Immature natural killer cell (primary cell): ENCODE results near the gene MAST3. TPM values are rescaled to one million over a fixed set of nuclear protein-coding genes. Genes with fewer than 3 reads are reported as not detected.
"Not testable (repeated sequence)": the region's sequence is repeated elsewhere in the genome, so short reads cannot be mapped to it uniquely, and the experiment has no call there.

Experiments used
- DNase-seq, 3 donors: peaks; one replicate each; pipeline ENCODE4 v3.0.0; 2022; ENCODE audit warnings: mixed read lengths in 1 of 3
- H3K27ac Mint-ChIP-seq, 6 donors: one replicate each; pipeline ENCODE4 v1.8.0; 2020; ENCODE audit warnings: mixed read lengths in 6 of 6, mild to moderate bottlenecking in 5 of 6, inconsistent platforms in 4 of 6, moderate library complexity in 3 of 6
- H3K27me3 Mint-ChIP-seq, 3 donors: one replicate each; pipeline ENCODE4 v1.8.0; 2020 to 2021; ENCODE audit warnings: low read depth in 3 of 3, mild to moderate bottlenecking in 3 of 3, mixed read lengths in 3 of 3, moderate library complexity in 3 of 3, inconsistent platforms in 1 of 3
- H3K36me3 Mint-ChIP-seq, 3 donors: one replicate each; pipeline ENCODE4 v1.8.0; 2020; ENCODE audit warnings: mixed read lengths in 3 of 3, inconsistent platforms in 2 of 3, mild to moderate bottlenecking in 2 of 3
- H3K4me1 Mint-ChIP-seq, 2 donors: one replicate each; pipeline ENCODE4 v1.8.0; 2020; ENCODE audit warnings: inconsistent platforms in 2 of 2, mild to moderate bottlenecking in 2 of 2, mixed read lengths in 2 of 2, moderate library complexity in 1 of 2
- H3K4me3 Mint-ChIP-seq, 5 donors: one replicate each; pipeline ENCODE4 v1.8.0; 2020; ENCODE audit warnings: mild to moderate bottlenecking in 5 of 5, mixed read lengths in 5 of 5, inconsistent platforms in 3 of 5, moderate library complexity in 3 of 5
- H3K9me3 Mint-ChIP-seq, 6 donors: one replicate each; pipeline ENCODE4 v1.8.0; 2020; ENCODE audit warnings: mild to moderate bottlenecking in 6 of 6, mixed read lengths in 6 of 6, inconsistent platforms in 4 of 6, moderate library complexity in 3 of 6
- polyA plus RNA-seq, 3 donors: library from polyadenylated mRNA; unstranded; fragments of 300-500 nt; fragmentation: Illumina TruSeq; gene quantifications; one replicate each; pipeline ENCODE4 v1.2.3, GENCODE V29; 2021

Gene MAST3
- polyA plus RNA-seq, 3 donors from 2014 or later, result 7.3 to 39.1 (median 12.6) TPM

GRCh38 chr19:18093439-18094161, 4.0 kb upstream of the MAST3 start:
- Mint-ChIP-seq H3K9me3 (no peaks in the 10 kb centered on the region), H3K4me1 (peaks cover 38 to 47% of the 10 kb centered on the region in 2 donors), H3K4me3 (no peak overlapping the region), H3K27ac (peak overlapping the region in 2 of 6 donors; percentile 40 to 73), H3K27me3 (peaks cover 4 to 13% (median 8%) of the 10 kb centered on the region in 3 donors), H3K36me3 (no peaks in the 10 kb centered on the region)
- DNase-seq, result no peak

GRCh38 chr19:18096258-18096657, 1.3 kb upstream of the MAST3 start:
- Mint-ChIP-seq H3K27me3 (peaks cover 1 to 7% (median 4%) of the 10 kb centered on the region in 3 donors), H3K27ac (peak overlapping the region in 2 of 6 donors; percentile 23 to 57), H3K4me1 (peaks cover 26 to 33% of the 10 kb centered on the region in 2 donors), H3K9me3 (no peaks in the 10 kb centered on the region), H3K4me3 (peak overlapping the region in 2 of 5 donors; percentile 34 to 41), H3K36me3 (peaks cover 0 to 3% (median 0%) of the 10 kb centered on the region in 3 donors)
- no peak for DNase-seq

- peak overlapping the region; percentile 6 to 83 (median 50) for H3K27ac Mint-ChIP-seq
- H3K9me3 Mint-ChIP-seq, result no peaks in the 10 kb centered on the region
- peaks cover 0 to 3% (median 0%) of the 10 kb centered on the region in 3 donors for H3K36me3 Mint-ChIP-seq
- H3K4me1 Mint-ChIP-seq, result peaks cover 22 to 26% of the 10 kb centered on the region in 2 donors
- peaks cover 2 to 7% (median 4%) of the 10 kb centered on the region in 3 donors for H3K27me3 Mint-ChIP-seq
- H3K4me3 Mint-ChIP-seq, result peak overlapping the region; percentile 78 to 88 (median 86)
- DNase-seq, result no peak
These were observed 664 bp downstream of the MAST3 start for GRCh38 chr19:18097993-18098890.

GRCh38 chr19:18098891-18099622, 1.5 kb downstream of the MAST3 start:
- peak overlapping the region; percentile 78 to 88 (median 86) for H3K4me3 Mint-ChIP-seq
- no peaks in the 10 kb centered on the region for H3K9me3 Mint-ChIP-seq
- peak overlapping the region in 5 of 6 donors; percentile 29 to 83 (median 59) for H3K27ac Mint-ChIP-seq
- H3K27me3 Mint-ChIP-seq, result peaks cover 4 to 7% (median 6%) of the 10 kb centered on the region in 3 donors
- DNase-seq, result peak; percentile 44 to 53 (median 49)
- H3K4me1 Mint-ChIP-seq, result peaks cover 22 to 30% of the 10 kb centered on the region in 2 donors
- peaks cover 0 to 3% (median 0%) of the 10 kb centered on the region in 3 donors for H3K36me3 Mint-ChIP-seq

- no peak for DNase-seq
- H3K9me3 Mint-ChIP-seq, result no peaks in the 10 kb centered on the region
- H3K27ac Mint-ChIP-seq, result peak overlapping the region in 3 of 6 donors; percentile 45 to 81 (median 59)
- H3K4me1 Mint-ChIP-seq, result peaks cover 26 to 34% of the 10 kb centered on the region in 2 donors
- H3K4me3 Mint-ChIP-seq, result peak overlapping the region; percentile 78 to 88 (median 86)
- peaks cover 0 to 3% (median 0%) of the 10 kb centered on the region in 3 donors for H3K36me3 Mint-ChIP-seq
- H3K27me3 Mint-ChIP-seq, result peaks cover 4 to 7% (median 6%) of the 10 kb centered on the region in 3 donors
These were observed 2.0 kb downstream of the MAST3 start for GRCh38 chr19:18099623-18099995.

GRCh38 chr19:18100710-18101109, 3.1 kb downstream of the MAST3 start:
- peaks cover 0 to 3% (median 0%) of the 10 kb centered on the region in 3 donors for H3K36me3 Mint-ChIP-seq
- no peak overlapping the region for H3K27ac Mint-ChIP-seq
- H3K4me1 Mint-ChIP-seq, result peaks cover 29 to 37% of the 10 kb centered on the region in 2 donors
- no peaks in the 10 kb centered on the region for H3K9me3 Mint-ChIP-seq
- no peak overlapping the region for H3K4me3 Mint-ChIP-seq
- peaks cover 4 to 9% (median 7%) of the 10 kb centered on the region in 3 donors for H3K27me3 Mint-ChIP-seq
- no peak for DNase-seq

GRCh38 chr19:18101268-18101667, 3.7 kb downstream of the MAST3 start:
- Mint-ChIP-seq H3K27ac (no peak overlapping the region), H3K9me3 (no peaks in the 10 kb centered on the region), H3K36me3 (peaks cover 0 to 3% (median 0%) of the 10 kb centered on the region in 3 donors), H3K27me3 (peaks cover 4 to 8% (median 6%) of the 10 kb centered on the region in 3 donors), H3K4me3 (peak overlapping the region in 1 of 5 donors; percentile 10), H3K4me1 (peaks cover 29 to 37% of the 10 kb centered on the region in 2 donors)
- DNase-seq, result no peak

- no peaks in the 10 kb centered on the region for H3K9me3 Mint-ChIP-seq
- peak overlapping the region in 2 of 6 donors; percentile 26 to 57 for H3K27ac Mint-ChIP-seq
- H3K4me3 Mint-ChIP-seq, result peak overlapping the region in 3 of 5 donors; percentile 55 to 80 (median 74)
- H3K36me3 Mint-ChIP-seq, result peaks cover 0 to 3% (median 0%) of the 10 kb centered on the region in 3 donors
- peaks cover 4 to 5% (median 4%) of the 10 kb centered on the region in 3 donors for H3K27me3 Mint-ChIP-seq
- DNase-seq, result no peak
- H3K4me1 Mint-ChIP-seq, result peaks cover 27 to 29% of the 10 kb centered on the region in 2 donors
These were observed 5.5 kb downstream of the MAST3 start for GRCh38 chr19:18102916-18103542.

- H3K9me3 Mint-ChIP-seq, result no peaks in the 10 kb centered on the region
- DNase-seq, result no peak
- peaks cover 3 to 5% (median 4%) of the 10 kb centered on the region in 3 donors for H3K27me3 Mint-ChIP-seq
- H3K4me1 Mint-ChIP-seq, result peaks cover 19 to 24% of the 10 kb centered on the region in 2 donors
- peak overlapping the region; percentile 57 to 78 (median 74) for H3K27ac Mint-ChIP-seq
- peak overlapping the region; percentile 69 to 84 (median 80) for H3K4me3 Mint-ChIP-seq
- peaks cover 0 to under 1% (median 0%) of the 10 kb centered on the region in 3 donors for H3K36me3 Mint-ChIP-seq
These were observed 7.2 kb downstream of the MAST3 start for GRCh38 chr19:18104793-18105131.

- peak overlapping the region in 1 of 5 donors; percentile 10 for H3K4me3 Mint-ChIP-seq
- H3K27ac Mint-ChIP-seq, result not testable (repeated sequence)
These were observed 7.7 kb downstream of the MAST3 start for GRCh38 chr19:18105259-18105658.

GRCh38 chr19:18107235-18107634, 9.7 kb downstream of the MAST3 start:
- H3K4me1 Mint-ChIP-seq, result peaks cover 25 to 31% of the 10 kb centered on the region in 2 donors
- no peaks in the 10 kb centered on the region for H3K36me3 Mint-ChIP-seq
- peaks cover 2 to 5% (median 3%) of the 10 kb centered on the region in 3 donors for H3K27me3 Mint-ChIP-seq
- H3K27ac Mint-ChIP-seq, result peak overlapping the region in 1 of 6 donors; percentile 45
- peak overlapping the region in 1 of 5 donors; percentile 9 for H3K4me3 Mint-ChIP-seq
- H3K9me3 Mint-ChIP-seq, result peaks cover 0 to 2% (median 0%) of the 10 kb centered on the region in 6 donors
- no peak for DNase-seq

More at GRCh38 chr19:18105259-18105658, 7.7 kb downstream of the MAST3 start:
- not testable (repeated sequence) for DNase-seq, H3K27me3 Mint-ChIP-seq, H3K36me3 Mint-ChIP-seq, H3K9me3 Mint-ChIP-seq
- peaks cover 17 to 23% of the 10 kb centered on the region in 2 donors for H3K4me1 Mint-ChIP-seq

- H3K27ac Mint-ChIP-seq, result peak overlapping the region; percentile 81 to 94 (median 88)
- peaks cover 32 to 35% of the 10 kb centered on the region in 2 donors for H3K4me1 Mint-ChIP-seq
- H3K9me3 Mint-ChIP-seq, result peaks cover 0 to 2% (median 0%) of the 10 kb centered on the region in 6 donors
- DNase-seq, result no peak
- peaks cover 0 to 5% (median 4%) of the 10 kb centered on the region in 3 donors for H3K36me3 Mint-ChIP-seq
- H3K4me3 Mint-ChIP-seq, result peak overlapping the region; percentile 73 to 89 (median 81)
- peaks cover 0 to 3% (median 3%) of the 10 kb centered on the region in 3 donors for H3K27me3 Mint-ChIP-seq
These were observed 11.3 kb downstream of the MAST3 start for GRCh38 chr19:18108897-18109296.
